ENCODE data around the gene NEK4.

NEK4 gene

DNA sequence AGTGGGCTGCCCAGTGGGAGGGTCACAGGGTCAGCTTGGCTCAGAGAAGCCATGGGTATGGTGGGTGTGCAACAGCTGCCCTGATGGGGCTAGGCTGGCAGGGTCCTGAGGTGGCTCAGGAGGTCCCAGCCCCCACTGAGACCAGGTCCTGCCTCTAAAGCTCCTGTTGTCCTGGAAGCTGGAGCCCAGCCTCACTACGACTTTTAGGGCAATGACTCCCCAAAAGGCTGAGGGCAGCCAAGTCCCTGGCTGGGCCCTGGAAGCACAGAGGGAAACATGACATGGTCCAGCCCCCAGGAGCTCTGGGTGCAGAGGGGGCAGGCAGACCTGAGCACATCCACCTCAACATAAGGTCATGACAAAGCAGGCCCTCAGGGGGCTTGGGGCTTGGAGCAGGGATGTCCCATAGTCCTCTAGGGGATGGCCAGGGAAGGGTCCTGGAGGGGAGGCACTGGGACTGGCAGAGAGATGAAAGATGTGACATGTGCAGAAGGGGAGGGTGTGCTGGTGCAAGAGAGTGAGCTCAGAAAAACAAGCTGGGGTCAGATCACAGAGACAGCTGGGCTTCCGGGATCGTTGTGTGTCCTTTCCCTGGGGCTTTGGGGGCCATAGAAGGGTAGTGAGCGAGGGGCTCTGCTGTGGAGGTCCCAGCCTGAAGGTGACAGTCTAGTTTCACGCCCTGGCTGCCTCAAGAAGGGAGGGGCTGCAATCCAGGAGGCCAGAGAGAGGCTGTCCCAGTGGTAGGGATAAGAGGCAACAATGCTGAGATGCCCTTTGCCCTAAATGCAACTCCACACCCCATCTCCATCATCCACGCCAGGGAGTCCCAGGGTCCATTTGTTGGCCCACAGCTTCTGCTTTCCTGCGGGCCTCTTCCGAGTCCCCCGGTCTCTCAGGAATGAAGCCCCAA, 23.2 kb upstream of the NEK4 start:
- in situ Hi-C loops (cut with HindIII; ENCODE audit: low sequenced_read_pairs): no loop called here

GRCh38 chr3:52792961-52793695, 22.4 kb upstream of the NEK4 start:
- in situ Hi-C loops (cut with HindIII; ENCODE audit: low sequenced_read_pairs): no loop called here

DNA sequence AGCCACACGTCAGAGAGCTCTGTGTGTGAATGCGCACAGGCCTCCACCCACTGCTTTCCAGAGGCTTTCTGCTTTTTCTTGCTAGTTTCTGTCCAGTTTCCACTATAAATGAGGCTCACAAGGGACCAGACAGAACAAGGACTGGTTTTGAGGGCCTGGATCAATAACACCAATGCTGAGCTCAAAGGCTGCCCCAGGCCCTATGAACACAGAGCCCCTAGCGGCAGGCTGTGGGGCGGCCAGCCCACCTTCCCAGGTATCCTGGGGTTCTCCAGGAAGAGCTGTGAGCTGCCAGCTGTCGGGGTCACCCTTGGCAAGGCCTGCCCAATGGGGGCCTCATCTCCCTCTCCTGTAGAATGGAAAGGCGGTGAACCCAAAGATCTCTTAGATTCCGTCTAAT, 21.7 kb upstream of the NEK4 start:
- in situ Hi-C loops (cut with HindIII; ENCODE audit: low sequenced_read_pairs): no loop called here

- in situ Hi-C loops (cut with HindIII; ENCODE audit: low sequenced_read_pairs): no loop called here
Measured at GRCh38 chr3:52791928-52792327, 21.2 kb upstream of the NEK4 start.

GRCh38 chr3:52791366-52791765, 20.6 kb upstream of the NEK4 start:
- in situ Hi-C loops (cut with HindIII; ENCODE audit: low sequenced_read_pairs): no loop called here

DNA sequence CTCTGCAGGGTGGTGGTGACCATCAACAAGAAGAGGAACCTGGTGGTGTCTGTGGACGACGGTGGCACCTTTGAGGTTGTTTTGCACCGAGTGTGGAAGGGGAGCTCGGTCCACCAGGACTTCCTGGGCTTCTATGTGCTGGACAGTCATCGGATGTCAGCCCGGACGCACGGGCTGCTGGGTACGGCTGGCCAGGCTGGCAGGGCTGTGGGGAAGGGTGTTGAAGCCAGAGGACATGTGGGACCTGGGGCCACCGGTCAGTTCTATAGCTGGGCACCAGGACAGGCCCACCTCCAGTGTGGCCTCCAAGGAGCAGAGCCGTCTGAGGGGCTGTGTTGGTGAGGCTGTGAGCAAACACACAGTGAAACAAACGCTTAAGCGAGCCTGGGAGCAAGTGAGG, 20.0 kb upstream of the NEK4 start:
- in situ Hi-C loops (cut with HindIII; ENCODE audit: low sequenced_read_pairs): no loop called here

DNA sequence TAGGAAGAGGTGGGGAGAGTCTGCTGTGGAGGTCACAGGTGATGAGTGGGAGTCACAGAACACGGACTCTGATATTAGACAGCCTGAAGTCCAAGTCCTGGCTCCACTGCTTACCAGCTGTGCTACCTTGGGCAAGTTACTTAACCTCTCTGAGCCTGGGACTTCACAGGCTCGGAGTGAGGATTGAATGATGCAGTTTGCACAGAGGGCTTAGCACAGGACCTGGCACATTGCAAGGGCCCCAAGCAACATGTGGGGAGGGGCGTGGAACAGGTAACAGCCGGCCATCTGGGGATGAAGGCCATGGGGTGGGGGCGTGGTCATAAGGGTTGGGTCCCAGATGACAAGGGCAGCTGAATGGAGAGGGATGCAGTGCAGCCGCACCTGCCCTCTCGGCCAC, 19.6 kb upstream of the NEK4 start:
- in situ Hi-C loops (cut with HindIII; ENCODE audit: low sequenced_read_pairs): no loop called here

- in situ Hi-C loops (cut with HindIII; ENCODE audit: low sequenced_read_pairs): no loop called here
Measured at GRCh38 chr3:52789746-52790040, 19.0 kb upstream of the NEK4 start.

- in situ Hi-C loops (cut with HindIII; ENCODE audit: low sequenced_read_pairs): no loop called here
Measured at GRCh38 chr3:52788890-52789745, 18.4 kb upstream of the NEK4 start.

DNA sequence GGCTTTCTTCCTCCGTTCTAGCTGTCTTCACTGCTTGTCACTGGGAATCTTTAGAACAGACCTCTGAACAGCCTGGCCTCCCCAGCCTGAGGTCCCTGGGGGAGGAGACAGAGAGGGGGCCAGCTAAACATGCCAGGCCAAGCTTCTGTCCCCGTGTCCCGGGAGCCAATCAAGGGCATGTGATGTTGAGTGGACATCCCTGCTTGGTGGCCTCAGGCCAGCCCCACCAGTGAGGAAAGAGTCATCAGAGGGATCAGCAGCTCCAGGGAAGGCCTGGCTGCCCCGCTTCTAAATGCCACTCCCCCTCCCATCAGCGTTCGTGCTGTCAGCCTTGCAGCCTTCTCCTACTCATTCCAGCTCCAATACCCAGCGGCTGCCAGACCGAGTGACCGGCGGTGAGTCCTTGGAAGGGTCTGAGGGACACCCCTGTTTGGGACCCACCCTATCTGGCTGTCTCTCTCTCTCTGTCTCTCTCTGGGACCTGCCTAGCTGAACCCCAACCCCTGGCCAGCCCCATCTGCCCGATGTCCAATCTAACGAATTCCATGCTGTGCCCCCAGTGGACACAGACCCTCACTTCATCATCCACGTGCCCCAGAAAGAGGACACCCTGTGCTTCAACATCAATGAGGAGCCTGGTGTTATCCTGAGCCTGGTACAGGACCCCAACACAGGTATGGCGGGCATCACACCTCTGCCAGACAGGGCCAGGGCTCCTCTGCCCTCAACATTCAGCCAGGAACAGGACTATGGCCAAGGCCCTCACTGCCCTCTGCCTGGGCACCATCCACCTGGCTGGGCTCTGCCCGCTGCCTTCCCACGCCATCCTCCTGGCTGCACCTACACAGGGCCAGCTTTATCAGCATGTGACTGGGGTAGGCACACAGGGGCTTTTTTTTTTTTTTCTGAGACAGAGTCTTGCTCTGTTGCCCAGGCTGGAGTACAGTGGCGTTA, 17.2 kb upstream of the NEK4 start:
- in situ Hi-C loops (cut with HindIII; ENCODE audit: low sequenced_read_pairs): no loop called here

DNA sequence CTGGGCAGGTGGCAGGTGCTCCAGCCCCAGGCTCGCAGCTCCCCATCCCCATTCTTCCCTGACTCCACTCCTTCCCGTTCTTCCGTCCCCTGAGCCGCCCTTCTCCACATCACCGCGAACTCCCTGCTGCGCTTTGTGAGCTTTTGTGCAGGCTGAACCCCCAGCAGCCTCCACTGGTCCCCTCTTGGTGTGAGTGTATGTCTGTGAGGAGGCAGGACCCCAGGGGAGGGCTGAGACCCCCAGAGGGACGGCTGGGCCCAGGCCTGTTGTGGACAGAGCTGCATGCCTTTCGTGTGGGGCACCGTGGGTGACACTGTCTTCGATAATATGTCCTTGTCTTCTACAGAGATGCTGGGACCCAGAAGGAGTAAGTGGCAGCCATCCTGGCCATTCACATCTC, 16.5 kb upstream of the NEK4 start:
- in situ Hi-C loops (cut with HindIII; ENCODE audit: low sequenced_read_pairs): no loop called here

GRCh38 chr3:52786330-52787215, 15.8 kb upstream of the NEK4 start:
- in situ Hi-C loops (cut with HindIII; ENCODE audit: low sequenced_read_pairs): no loop called here

DNA sequence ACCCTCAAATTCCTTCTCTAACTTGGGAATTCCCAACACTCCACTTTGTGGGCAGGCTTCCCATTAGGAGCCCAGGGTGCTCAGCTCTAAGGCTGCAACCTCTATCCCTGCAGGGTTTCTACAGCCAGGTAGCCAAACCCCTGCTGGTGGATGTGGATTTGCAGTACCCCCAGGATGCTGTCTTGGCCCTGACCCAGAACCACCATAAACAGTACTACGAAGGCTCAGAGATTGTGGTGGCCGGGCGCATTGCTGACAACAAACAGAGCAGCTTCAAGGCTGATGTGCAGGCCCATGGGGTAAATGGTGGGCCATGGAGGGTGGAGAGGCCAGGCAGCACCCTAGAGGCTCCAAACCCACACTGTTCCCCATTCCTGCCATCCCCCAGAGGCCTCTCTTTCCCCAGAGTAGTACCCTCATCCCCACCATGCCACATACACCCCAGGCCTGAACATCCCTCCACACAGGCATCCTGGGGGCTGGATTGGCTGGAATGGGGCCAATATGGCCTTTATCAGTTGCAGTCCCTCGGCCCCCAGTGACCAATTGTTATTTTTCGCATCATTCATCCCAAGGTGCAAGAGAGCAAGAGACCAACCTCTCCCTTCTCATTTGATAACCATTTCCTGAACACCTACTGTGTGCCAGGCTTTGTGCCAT, 14.3 kb upstream of the NEK4 start:
- in situ Hi-C loops (cut with HindIII; ENCODE audit: low sequenced_read_pairs): no loop called here

- in situ Hi-C loops (cut with HindIII; ENCODE audit: low sequenced_read_pairs): no loop called here
Measured at GRCh38 chr3:52784021-52784621, 13.4 kb upstream of the NEK4 start.

DNA sequence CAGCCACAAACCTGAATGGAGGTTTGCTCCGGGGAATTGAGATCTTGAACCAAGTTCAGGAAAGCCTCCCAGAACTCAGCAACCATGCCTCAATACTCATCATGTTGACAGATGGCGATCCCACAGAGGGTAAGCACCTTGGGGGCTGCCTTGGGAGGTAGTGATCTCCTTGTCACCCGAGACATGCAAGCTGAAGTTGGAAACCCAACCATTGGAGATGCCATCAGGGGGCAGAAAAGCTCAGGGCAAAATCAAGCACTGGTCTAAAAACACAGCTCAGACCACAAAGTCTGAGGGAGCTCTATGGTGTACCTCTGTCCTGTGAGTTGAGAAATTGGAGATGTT, 12.4 kb upstream of the NEK4 start:
- in situ Hi-C loops (cut with HindIII; ENCODE audit: low sequenced_read_pairs): no loop called here

DNA sequence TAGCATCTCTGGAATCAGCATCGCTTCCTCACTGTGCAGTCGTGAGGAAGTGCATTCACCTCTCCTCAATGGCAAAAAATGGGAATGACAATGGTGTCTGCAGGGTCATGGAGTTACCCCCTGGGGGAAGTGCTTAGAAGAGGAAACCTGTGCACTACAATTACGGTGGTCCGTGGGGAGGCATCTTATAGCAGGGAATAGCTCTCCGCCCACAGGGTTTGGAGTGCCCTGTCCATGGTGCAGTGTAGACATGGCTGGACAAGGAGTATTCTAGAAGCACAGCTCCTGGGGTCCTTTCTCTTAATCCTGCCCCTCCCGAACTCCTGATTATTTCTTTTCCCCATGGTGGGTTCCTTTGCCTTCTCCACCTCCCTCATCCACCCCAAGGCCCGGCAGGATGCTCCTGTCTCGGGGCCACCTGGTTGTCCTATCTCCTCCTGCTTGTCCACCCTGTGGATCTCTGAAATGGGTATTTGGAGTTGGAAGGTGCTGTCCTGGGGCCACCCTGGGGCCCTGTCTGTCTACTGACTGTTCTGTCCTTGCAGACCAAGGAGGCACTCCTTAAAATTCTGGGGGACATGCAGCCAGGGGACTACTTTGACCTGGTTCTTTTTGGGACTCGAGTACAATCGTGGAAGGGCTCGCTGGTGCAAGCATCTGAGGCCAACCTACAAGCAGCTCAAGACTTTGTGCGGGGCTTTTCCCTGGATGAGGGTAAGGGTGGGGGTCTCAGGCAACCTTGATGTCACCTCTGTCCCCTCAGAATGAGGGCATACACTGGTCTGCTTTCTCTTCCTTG, 11.9 kb upstream of the NEK4 start:
- in situ Hi-C loops (cut with HindIII; ENCODE audit: low sequenced_read_pairs): no loop called here

DNA sequence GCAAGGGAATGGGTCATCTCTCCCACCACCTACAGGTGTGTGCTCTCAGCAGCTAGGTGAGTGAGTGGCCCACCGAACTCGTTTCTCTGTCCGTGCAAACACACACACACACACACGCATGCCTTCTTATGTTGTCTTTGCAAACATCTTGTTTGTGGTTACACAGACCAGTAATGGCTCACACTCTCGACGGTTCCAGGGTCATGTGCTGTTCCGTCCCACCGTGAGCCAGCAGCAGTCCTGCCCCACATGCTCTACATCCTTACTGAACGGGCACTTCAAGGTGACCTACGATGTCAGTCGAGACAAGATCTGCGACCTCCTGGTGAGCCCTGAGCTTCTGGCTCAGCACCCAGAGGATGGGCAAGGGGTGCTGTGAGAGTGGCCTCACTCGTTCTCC, 11.0 kb upstream of the NEK4 start:
- in situ Hi-C loops (cut with HindIII; ENCODE audit: low sequenced_read_pairs): no loop called here
